Measurements from ENCODE around the gene TENM4. TPM values are rescaled to one million over a fixed set of nuclear protein-coding genes. Genes with fewer than 3 reads are reported as not detected.

Gene TENM4
- total RNA-seq, 4 donors from 2014 or later, result 31.4 to 44.5 (median 38.0) TPM

DNA sequence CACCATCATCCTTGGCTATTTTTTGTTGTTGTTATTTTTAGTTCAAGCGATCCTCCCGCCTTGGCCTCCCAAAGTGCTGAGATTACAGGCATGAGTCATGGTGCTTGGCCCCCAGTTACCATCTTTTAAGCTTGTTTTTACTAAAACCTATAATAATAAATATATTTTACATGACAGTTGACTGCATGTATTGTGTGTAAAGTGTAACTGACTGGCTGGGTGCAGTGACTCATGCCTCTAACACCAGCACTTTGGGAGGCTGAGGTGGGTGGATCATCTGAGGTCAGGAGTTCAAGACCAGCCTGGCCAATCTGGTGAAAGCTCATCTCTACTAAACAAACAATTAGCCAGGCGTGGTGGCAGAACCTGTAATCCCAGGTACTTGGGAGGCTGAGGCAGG, 386.2 kb downstream of the TENM4 start:
- no peaks in the 10 kb centered on the region for H3K27me3 ChIP-seq
- H3K9me3 ChIP-seq, result no peaks in the 10 kb centered on the region
- WGBS, result 88% methylated on average over 3 of the region's 3 CpGs
- no peak for DNase-seq (ENCODE audit: low spot score in 2 of 2)
- peaks cover 5% of the 10 kb centered on the region for H3K4me1 ChIP-seq
- H3K36me3 ChIP-seq, result no peaks in the 10 kb centered on the region
- H3K4me3 ChIP-seq, result no peak overlapping the region
- TF ChIP-seq POLR2AphosphoS5 (IDR thresholded peaks at IDR 0.05), result no peak
- TF ChIP-seq, protein P1, sequence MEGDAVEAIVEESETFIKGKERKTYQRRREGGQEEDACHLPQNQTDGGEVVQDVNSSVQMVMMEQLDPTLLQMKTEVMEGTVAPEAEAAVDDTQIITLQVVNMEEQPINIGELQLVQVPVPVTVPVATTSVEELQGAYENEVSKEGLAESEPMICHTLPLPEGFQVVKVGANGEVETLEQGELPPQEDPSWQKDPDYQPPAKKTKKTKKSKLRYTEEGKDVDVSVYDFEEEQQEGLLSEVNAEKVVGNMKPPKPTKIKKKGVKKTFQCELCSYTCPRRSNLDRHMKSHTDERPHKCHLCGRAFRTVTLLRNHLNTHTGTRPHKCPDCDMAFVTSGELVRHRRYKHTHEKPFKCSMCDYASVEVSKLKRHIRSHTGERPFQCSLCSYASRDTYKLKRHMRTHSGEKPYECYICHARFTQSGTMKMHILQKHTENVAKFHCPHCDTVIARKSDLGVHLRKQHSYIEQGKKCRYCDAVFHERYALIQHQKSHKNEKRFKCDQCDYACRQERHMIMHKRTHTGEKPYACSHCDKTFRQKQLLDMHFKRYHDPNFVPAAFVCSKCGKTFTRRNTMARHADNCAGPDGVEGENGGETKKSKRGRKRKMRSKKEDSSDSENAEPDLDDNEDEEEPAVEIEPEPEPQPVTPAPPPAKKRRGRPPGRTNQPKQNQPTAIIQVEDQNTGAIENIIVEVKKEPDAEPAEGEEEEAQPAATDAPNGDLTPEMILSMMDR (IDR thresholded peaks at IDR 0.05), result no peak
- TF ChIP-seq POLR2A (IDR thresholded peaks at IDR 0.05), result no peak
- no peak for TF ChIP-seq EP300 (IDR thresholded peaks at IDR 0.05)
- H3K27ac ChIP-seq, result no peak overlapping the region

DNA sequence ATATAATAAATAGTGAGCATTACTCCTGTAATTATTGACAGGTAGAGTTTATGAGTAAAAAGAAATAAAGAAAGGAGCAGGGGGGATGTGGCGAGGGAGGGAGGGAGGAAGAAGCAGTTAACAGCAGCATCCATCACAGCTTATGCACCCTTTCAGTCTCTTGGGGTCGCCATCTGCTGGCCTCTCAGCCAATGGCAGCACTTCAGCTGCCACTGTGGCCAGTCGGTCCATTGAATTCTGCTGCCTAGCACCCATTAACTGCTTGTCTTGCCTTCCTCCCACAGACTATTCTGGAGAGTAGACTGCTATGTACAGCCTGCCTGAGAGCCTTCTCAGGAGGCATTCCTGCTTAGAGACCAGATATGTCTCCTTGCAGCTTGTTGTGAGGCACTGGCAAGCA, 388.3 kb downstream of the TENM4 start:
- Histone ChIP-seq H3K36me3 (no peaks in the 10 kb centered on the region), H3K27me3 (no peaks in the 10 kb centered on the region), H3K27ac (no peak overlapping the region), H3K4me3 (no peak overlapping the region), H3K9me3 (no peaks in the 10 kb centered on the region), H3K4me1 (peaks cover 5% of the 10 kb centered on the region)
- 60% methylated on average over 3 of the region's 3 CpGs for WGBS
- DNase-seq (ENCODE audit: low spot score in 2 of 2), result no peak
- TF ChIP-seq, protein P1 (IDR thresholded peaks at IDR 0.05), result no peak
- TF ChIP-seq POLR2AphosphoS5 (IDR thresholded peaks at IDR 0.05) (no peak), POLR2A (IDR thresholded peaks at IDR 0.05) (no peak), EP300 (IDR thresholded peaks at IDR 0.05) (no peak)

DNA sequence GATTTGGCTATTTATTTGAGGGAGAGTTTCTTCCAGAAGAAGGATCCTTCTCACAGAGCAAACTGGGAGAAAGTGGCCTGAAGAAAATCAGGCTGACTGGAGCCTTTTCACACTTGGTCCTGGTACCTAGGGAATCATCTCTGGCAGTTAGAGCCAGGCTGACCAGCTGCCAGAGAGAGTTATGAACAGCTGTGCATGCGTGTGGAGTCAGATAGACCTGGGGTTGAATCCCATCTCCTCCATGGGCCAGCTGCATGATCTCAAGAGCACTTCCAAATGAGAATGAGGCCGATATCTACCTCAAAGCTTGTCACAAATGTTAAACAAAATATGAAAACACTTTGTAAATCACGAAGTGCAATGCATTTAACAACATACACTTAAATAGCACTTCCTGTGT, 390.0 kb downstream of the TENM4 start:
- no peak for TF ChIP-seq EP300 (IDR thresholded peaks at IDR 0.05)
- TF ChIP-seq, protein P1 (IDR thresholded peaks at IDR 0.05), result no peak
- no peak for TF ChIP-seq POLR2A (IDR thresholded peaks at IDR 0.05)
- TF ChIP-seq POLR2AphosphoS5 (IDR thresholded peaks at IDR 0.05), result no peak
- Histone ChIP-seq H3K36me3 (no peaks in the 10 kb centered on the region), H3K27ac (no peak overlapping the region), H3K27me3 (no peaks in the 10 kb centered on the region), H3K9me3 (no peaks in the 10 kb centered on the region), H3K4me3 (no peak overlapping the region), H3K4me1 (peaks cover 9% of the 10 kb centered on the region)
- 44% methylated on average over 3 of the region's 3 CpGs for WGBS
- DNase-seq (ENCODE audit: low spot score in 2 of 2), result no peak

DNA sequence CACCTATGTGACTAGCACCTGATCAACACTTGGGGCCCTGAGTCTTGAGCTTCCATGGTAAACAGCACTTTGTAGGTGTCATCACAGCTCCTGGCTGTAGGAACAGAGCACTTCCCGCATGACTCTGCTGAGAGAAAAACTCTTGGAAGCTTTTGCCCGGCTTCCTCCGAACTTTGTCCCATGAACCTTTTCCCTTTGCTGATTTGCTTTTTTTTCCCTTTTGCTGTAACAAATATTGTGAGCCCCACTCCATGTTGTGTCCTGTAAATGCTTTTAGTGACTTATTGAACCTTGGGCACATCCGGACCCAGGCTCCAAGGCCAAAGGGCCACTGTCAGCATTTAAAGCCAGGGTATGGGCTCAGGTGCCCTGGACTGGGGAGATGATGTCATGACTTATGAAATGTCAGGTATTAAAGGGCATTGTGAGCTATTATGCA, 391.1 kb downstream of the TENM4 start:
- DNase-seq (ENCODE audit: low spot score in 2 of 2), result no peak
- Histone ChIP-seq H3K27me3 (no peaks in the 10 kb centered on the region), H3K4me3 (no peak overlapping the region), H3K9me3 (no peaks in the 10 kb centered on the region), H3K36me3 (no peaks in the 10 kb centered on the region), H3K4me1 (peaks cover 18% of the 10 kb centered on the region), H3K27ac (no peak overlapping the region)
- TF ChIP-seq EP300 (IDR thresholded peaks at IDR 0.05) (no peak), POLR2A (IDR thresholded peaks at IDR 0.05) (no peak), POLR2AphosphoS5 (IDR thresholded peaks at IDR 0.05) (no peak)
- TF ChIP-seq, protein P1 (IDR thresholded peaks at IDR 0.05), result no peak
- WGBS, result 96% methylated on average over 4 of the region's 4 CpGs

DNA sequence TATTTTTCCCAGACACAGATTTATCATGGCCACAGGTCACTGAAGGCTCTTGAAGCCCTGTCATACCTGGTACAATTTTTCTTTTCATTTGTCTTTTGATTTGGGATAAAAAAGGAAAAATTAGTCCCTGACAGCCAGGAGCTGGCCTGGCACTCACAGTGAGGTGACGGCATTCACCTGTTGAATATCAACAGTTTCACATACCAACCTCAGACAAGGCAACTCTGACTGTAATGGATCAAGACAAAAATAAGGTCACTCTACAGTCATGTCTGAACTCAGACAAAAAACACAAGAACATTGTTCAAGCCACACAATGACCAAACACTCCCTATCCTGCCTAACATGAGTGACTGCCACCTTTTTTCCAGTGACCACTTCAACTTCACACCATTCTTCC, 392.9 kb downstream of the TENM4 start:
- peaks cover 32% of the 10 kb centered on the region for H3K4me1 ChIP-seq
- no peak for DNase-seq (ENCODE audit: low spot score in 2 of 2)
- H3K9me3 ChIP-seq, result no peaks in the 10 kb centered on the region
- H3K27me3 ChIP-seq, result no peaks in the 10 kb centered on the region
- TF ChIP-seq POLR2AphosphoS5 (IDR thresholded peaks at IDR 0.05), result no peak
- TF ChIP-seq, protein P1 (IDR thresholded peaks at IDR 0.05), result no peak
- TF ChIP-seq POLR2A (IDR thresholded peaks at IDR 0.05), result no peak
- TF ChIP-seq EP300 (IDR thresholded peaks at IDR 0.05), result no peak
- no peak overlapping the region for H3K27ac ChIP-seq
- 96% methylated on average over 1 of the region's 1 CpG for WGBS
- H3K4me3 ChIP-seq, result no peak overlapping the region
- no peaks in the 10 kb centered on the region for H3K36me3 ChIP-seq
